SH-SY5Y (cell line): Measurements from ENCODE around the gene NDUFS8.

Experiments
- GATA2 ChIP-seq: IDR thresholded peaks from 2 replicates; pipeline ENCODE4 v1.6.1; 2011; ENCODE audit warnings: mild to moderate bottlenecking, low read depth, low read length
- GATA3 ChIP-seq: IDR thresholded peaks from 2 replicates; pipeline ENCODE4 v1.6.1; 2011; ENCODE audit warnings: low read depth, mild to moderate bottlenecking, low read length, moderate library complexity

DNA sequence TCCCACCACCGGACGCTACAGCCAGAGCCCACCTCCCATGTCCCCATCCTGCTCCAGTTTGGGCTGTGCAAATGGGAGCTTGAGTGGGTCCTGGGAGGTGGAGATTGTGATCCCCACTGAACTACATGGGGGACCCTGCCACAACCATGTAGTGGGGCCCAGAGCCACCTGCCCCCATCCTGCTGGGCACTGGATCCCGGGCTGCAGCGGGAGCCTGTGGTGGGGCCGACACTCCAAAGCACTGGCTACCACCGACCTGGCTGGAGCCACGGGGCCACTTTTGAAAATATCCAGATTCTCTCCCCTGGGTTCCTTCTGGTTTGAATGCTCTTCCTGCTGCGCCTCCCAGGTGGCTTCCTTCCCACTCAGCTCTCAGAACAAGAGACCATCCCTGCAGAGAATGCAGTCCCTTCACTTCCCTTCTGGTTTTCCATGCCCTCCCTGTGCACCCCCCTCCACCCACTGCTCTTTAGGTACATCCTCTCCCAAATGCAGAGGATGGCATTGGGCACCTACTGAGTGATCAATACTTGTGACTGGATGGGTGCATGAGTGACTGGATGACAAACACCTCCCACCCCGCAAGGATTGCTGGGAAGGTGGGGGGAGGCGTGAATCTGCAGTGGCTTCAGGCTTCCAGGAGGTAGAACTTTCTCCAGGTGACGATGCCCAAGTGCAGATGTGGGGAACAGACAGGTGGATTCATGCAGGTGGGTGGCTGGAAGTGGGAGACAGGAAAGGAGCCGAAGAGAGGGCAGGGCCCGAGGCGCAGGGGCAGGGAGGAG lies 25.7 kb upstream of the NDUFS8 start:
- TF ChIP-seq GATA3 (no peak), GATA2 (no peak)
